ENCODE data around the gene MIAT. TPM values are rescaled to one million over a fixed set of nuclear protein-coding genes. Genes with fewer than 3 reads are reported as not detected.

The MIAT gene
- polyA plus RNA-seq, 4 donors, result 0.39 to 1.4 (median 0.73) TPM

DNA sequence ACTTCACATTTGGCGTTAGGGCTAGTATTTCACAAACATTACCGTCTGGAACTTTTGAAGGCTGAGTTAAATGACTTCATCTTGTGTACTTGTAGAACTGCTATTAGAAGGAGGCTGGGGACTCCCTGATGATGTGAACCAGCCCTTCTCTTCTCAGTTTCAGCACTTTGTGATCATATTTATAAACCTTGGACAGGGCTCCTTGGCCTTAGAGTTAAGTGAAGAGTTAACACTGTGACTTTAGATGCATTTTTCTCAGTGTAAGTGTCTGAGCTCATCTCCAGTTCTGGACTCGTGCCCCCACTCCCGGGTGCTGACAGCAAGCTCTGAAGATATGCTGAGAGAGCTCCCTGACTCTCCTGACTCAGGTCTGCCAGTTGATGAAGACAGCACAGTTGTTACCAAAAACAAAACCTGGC is 8.4 kb downstream of the MIAT start:
- DNase-seq (ENCODE audit: low read depth in 4 of 4, low spot score in 3 of 4), result no peak

DNA sequence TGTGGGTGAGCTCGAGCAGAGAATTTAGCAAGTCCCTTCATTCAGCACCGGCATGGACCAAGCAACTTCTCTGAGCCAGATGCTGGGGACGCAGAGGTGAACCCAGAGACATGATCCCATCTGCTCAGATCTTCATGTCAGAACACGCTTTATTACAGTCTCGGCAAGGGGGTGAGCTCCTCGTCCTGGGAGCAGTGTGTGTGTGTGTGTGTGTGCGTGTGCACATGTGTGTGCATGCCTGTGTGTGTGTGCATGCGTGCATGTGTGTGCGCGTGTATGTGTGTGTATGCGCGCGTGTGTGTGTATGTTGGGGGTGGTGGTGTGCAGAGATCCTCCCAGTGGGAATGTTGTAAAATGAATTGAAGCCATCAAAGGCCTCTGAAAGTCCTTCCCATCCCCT is 9.8 kb downstream of the MIAT start:
- no peak for DNase-seq (ENCODE audit: low read depth in 4 of 4, low spot score in 3 of 4)

DNA sequence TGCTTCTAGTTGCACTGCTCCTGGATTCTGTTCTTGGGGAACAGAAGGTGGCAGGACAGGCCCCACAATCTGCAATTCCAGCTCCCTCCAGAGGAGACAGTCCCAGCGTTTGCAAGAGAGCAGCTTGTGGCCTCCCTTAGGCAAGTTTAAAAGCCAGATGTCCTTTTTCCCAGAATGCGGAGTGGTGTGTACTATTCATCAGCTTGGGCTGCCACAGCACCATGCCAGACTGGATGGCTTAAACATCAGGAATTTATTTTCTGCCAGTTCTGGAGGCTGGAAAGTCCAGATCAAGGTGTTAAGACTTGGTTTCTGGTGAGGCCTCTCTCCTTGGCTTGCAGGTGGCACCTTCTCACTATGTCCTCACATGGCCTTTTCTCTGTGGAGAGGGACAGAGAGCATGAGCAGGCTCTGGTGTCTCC is 11.7 kb downstream of the MIAT start:
- DNase-seq (ENCODE audit: low read depth in 4 of 4, low spot score in 3 of 4), result no peak

DNA sequence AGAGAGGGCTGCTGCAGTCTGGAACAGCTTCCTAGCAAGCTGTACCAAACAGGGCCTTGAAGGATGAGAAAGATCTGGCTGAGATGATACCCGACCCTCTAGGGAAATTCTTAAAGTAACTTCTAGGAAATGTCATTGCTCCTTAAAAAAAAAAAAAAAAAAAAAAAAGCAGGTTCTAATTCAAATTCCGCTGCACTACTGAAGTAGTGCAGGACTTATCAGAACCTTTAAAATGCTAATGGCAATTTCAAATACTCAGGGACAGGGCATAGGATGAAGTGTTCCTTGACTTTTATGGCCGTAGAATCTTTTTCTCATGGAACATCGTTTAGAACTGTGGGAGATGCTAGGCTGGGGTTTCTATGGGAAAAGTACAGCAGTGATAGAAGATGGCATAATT is 13.1 kb downstream of the MIAT start:
- DNase-seq (ENCODE audit: low read depth in 4 of 4, low spot score in 3 of 4), result no peak

DNA sequence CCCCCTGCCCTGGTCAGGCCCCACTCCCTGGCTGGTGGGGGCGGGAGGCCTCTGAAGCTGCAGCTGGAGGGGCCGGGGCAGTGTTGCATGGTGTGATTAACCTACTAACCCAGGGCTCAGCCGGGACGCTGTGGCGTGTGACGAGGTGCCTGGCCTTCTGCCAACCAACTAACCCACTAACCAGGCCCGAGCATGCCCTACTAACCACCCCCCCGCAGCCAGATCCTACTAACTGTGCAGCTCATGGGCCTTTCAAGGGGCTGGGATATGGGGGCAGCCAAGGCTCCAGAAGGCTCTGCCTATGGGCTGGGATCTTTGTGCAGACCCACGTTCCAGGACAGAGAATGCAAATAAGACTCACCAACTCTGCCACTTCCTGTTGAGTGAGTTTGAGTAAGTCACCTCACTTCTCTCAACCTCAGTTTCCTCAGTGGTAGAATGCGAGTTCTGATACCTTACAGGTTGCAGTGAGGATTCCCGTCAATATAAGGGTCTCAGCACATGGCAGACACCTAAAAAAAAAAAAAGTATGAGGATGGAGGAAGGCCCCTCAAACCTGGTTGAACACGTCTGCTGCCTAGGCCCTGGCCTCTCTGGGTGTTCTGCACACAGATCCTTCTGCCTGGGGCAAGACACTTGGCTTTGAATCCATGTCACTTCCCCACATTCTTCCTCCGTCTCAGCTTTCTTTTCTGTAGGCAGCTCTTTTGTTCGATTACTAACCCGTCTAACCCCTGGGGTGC is 14.1 kb downstream of the MIAT start:
- DNase-seq (ENCODE audit: low read depth in 4 of 4, low spot score in 3 of 4), result no peak

DNA sequence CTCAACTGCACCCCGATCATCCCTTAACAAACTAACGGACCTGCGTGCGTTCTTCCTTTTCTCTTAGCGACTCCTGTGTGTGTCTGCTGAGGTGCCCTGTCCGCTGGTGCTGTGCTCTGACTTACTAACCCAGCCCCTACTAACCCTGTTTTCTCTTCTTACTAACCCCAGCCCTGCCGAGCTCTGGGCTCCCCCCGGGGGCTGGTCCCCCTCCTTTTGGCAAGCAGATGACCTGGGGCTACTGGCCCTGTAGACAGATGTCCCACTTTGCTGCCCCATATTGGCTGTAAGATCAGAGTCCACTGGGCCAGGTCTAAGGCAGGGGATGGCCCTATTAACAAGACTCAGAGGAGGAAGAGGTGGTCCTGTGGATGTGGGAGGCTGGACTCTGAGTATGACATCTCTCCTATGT is 14.7 kb downstream of the MIAT start:
- DNase-seq (ENCODE audit: low read depth in 4 of 4, low spot score in 3 of 4), result no peak

DNA sequence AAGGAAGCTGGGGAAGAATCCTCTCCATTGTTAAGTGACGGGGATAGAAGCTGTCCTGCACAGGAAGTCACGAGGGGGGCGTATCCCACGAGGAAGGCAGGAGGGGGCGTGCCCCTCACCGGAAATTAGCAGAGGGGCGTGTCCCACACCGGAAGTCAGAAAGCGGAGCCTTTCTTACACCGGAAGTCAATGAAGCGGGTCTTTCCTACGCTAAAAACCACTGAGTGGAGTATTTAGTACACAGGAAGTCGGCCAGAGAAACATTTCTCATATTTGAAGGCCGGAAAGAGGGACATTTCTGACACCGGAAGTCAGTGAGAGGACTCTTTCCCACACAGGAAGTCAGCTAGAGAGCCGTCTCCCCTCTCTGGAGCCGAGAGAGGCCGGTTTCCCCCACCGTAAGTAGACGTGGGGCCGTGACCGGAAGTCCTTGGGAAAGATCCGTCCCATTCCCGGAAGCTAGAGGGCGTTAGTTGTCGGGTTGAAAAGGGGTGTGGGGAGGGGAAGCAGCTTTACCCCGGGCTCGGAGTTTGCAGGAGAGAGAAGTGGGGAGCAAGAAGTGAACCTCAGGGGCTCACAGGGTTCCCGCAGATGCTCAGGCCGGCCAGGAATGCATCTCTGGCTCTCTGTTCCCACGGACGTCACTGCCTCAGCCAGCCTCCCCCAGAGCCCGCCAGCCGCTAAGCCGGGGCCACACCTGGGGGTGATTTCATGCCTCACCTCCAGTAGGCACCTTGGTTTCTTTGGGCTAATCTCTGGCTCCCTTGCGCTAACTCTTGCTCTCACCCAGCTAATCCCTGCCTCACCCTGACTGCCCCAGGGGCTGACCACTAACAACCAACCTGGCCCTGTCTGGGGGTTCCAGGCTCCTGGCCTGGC is 15.4 kb downstream of the MIAT start:
- DNase-seq (ENCODE audit: low read depth in 4 of 4, low spot score in 3 of 4), result peak; percentile 87 to 93 (median 91)

DNA sequence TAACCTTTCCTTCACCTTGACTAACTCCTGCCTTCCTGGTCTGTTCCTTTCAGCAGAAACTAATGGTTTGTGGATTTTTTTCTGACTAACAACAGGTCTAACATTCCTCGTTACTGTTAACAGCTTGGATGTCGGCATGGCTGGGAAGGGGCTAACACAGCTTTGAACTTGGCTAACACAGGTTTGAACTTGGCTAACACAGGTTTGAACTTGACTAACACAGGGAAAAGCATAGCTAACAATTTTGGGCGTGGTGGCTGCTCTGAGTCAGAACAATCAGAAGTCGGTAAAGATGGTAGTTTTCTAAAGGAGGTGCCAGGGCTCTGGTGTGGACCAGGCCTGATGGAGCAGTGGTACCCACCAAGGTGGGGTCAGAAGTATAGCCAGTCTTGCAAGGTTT is 16.1 kb downstream of the MIAT start:
- no peak for DNase-seq (ENCODE audit: low read depth in 4 of 4, low spot score in 3 of 4)

DNA sequence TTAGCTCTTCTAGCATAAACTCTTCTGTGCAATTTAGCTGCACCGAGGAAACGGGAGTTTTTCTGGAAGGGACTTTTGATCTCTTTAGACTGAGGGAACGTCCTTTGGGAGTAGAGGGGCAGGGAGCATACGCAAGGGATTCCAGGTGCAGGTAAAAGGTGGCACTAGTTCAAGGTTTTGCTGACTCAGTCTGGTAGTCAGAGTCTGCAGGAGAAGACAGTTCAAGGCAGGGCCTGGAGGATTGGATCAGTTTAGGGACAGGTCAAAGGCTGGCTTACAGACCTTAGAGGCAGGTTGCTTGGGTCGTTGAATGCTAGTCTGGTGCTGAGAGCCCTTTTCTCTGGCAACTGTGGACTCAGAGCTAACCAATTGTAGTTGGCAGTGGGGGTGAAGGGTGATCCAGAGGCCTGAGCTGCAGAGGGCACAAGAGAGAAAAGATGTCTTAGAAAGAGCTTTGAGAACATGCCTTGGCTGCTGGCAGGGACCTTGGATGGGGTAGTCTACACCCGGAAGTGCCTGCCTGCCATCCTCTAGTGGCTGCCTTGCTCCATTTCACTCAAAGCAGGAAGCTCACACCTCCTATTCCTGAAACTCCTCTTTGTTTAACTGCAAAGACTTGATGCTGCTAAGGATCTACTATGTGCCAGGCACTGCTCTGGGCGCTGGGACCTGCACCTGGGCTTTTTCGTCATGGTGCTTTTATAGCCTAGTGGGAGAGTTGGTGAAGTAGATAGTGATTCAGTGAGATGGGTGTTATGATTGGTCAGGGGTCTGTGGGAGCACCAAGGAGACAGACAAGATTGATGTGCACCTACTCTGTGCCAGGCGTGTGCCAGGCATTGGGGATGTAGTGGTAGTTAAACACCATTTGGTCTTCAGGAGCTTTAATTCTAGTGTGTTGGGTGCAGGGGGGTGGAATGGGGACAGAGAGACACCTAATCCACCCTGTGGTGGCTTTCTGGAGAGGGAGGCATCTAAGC is 17.1 kb downstream of the MIAT start:
- DNase-seq (ENCODE audit: low read depth in 4 of 4, low spot score in 3 of 4), result no peak

DNA sequence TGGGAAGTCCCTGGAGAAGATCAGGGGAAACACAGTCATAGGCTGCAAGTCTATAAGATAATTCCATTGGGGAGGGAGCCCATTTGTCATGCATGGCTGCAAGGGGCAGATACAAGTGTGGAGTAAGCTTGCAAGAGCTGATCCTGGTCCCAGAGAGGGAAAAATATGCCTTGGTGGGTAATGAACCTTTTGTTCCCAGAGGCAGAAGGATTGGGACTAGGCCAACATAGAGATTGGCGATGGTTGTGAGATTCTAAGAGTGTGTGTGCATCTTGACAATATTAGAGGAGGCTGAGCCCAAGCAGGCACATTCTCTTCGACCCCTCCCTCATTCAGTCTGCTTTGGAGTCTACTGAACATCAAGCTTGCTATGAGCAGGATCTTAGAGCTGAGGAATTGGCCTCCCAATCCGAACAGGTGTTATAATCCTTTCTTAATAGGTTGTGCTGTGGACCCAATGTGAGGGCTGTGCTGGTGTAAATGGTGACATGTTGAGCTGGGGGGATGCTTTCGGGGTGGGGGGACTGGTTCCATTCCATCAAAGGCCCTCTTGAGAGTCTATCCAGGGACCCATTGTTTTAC is 18.4 kb downstream of the MIAT start:
- no peak for DNase-seq (ENCODE audit: low read depth in 4 of 4, low spot score in 3 of 4)

DNA sequence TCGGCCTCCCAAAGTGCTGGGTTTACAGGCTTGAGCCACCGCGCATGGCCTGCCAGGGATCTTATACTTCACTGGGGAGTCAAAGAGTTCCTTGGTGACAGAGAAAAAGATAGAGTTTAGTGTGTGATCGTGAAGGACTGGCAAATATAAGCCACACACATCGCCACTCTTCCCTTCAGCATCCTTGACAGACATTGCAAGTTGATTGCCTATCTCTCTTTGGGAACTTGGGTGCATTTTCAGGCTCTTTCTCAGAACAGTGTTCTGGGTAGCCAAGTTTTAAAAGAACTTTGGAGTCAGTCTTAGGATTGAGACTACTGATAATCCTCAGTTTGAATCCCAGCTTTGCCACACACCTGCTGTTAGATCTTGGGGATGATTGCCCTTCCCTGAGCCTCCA is 19.8 kb downstream of the MIAT start:
- no peak for DNase-seq (ENCODE audit: low read depth in 4 of 4, low spot score in 3 of 4)

DNA sequence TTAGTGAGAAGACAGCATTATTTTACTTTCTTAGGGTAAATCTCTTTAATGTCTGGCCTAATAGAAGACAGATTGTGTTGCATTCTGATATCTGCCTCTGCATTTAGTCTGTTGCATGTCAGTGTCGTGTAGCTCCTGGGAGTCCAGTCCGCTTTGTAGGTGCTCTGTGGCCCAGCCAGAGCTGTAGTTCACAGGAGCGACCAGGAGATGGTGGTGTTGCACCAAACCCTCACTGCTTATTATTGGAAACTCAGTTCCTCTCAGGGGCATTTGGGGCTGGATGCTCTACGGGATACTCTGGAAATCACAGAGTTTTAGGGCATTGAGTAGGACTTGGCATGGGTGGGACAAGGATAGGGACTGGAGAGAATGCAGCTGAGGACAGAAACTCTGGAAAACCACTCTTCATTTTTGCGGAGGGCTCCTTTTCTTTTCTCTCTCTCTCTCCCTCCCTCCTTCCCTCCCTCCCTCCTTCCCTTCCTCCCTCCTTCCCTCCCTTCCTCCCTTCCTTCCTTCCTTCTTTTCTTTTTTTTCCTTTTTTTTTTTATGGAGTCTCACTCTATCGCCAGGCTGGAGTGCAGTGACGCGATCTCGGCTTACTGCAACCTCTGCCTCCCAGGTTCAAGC is 21.7 kb downstream of the MIAT start:
- DNase-seq (ENCODE audit: low read depth in 4 of 4, low spot score in 3 of 4), result peak in 3 of 4 donors; percentile 56 to 70 (median 59)

DNA sequence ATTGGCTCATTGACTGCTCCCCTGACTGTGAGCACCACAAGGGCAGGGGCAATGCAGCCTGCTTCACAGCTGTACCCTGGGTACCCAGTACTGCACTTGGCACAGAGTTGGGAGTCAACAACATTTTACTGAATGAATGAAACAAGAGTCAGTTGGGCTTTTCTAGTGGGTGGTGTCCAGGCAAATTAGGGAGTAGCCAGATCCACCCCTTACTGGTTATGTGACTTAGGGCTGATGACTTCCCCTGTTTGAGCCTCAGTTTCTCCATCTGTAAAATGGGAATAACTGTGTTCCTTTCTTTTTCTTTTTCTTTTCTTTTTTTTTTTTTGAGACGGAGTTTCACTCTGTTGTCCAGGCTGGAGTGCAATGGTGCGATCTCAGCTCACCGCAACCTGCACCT is 23.1 kb downstream of the MIAT start:
- no peak for DNase-seq (ENCODE audit: low read depth in 4 of 4, low spot score in 3 of 4)

DNA sequence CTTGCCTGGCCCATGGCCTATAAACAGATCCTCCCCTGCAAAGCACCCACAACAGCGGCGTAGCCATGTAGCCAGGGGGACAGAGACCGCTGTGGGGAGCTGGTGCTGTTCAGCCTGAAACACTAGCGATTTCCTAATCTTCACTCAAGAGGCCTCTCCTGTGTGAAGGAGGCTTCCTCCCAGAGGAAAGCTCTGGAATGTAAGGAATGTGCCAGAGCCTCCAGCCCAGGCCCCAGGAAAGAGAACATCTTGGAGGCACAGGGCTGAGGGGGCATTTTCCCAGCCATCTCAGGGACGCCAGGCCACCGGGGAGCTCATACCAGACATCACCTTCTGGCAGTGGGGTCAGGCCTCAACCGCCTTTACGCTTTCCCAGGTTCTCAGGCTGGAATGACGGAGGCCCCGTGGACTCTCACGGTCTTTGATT is 24.0 kb downstream of the MIAT start:
- DNase-seq (ENCODE audit: low read depth in 4 of 4, low spot score in 3 of 4), result no peak

DNA sequence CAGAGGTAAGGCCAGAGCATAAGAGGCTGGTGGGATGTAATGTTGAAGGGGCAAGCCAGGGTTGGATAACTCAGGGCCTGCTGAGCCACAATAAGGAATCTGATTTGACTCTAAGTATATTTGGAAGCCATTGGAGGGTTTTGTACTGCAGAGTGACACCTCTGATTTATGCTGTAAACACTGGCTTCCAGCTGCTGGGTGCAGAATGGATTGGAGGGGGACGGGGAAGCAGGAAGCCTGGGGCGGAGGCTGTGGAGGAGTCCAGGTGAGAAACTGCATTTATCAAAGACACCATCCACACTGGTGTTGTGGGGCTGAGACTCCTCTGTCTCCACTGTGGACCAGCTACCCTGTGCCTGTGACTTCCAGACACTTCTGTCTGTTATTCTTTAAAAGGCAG is 26.8 kb downstream of the MIAT start:
- DNase-seq (ENCODE audit: low read depth in 4 of 4, low spot score in 3 of 4), result no peak

DNA sequence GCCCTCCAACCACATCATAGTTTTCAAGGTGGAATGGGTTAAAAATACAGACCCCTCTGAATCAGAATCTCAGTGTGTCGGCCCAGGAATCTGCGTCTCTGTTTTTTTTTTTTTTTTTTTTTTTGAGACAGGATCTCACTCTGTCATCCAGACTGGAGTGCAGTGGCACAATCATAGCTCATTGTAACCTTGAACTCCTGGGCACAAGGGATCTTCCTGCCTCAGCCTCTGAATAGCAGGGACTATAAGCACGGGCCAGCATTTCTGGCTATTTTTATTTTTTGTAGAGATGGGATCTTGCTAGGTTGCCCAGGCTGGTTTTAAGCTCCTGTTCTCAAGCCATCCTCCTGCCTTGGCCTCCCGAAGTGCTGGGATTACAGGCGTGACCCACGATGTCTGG is 28.2 kb downstream of the MIAT start:
- DNase-seq (ENCODE audit: low read depth in 4 of 4, low spot score in 3 of 4), result no peak

DNA sequence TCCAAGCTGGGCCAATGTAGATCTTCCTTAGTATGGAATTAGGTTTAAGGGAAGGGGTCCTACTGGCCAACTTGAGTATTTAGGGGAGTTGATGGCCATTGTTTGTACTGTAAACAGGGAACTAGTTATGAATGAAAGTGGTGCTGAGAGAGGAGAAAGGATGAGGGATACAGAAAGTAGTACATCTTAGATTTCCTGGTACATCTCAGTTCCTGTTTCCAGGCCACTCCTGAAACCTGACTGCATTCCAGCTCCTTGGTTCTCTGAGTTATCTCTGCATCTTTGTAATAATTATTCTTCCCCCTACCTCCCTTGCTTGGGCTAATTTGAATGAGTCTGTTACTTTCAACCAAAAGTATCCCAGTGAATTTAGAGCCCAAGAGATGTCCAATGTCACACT is 30.1 kb downstream of the MIAT start:
- no peak for DNase-seq (ENCODE audit: low read depth in 4 of 4, low spot score in 3 of 4)

DNA sequence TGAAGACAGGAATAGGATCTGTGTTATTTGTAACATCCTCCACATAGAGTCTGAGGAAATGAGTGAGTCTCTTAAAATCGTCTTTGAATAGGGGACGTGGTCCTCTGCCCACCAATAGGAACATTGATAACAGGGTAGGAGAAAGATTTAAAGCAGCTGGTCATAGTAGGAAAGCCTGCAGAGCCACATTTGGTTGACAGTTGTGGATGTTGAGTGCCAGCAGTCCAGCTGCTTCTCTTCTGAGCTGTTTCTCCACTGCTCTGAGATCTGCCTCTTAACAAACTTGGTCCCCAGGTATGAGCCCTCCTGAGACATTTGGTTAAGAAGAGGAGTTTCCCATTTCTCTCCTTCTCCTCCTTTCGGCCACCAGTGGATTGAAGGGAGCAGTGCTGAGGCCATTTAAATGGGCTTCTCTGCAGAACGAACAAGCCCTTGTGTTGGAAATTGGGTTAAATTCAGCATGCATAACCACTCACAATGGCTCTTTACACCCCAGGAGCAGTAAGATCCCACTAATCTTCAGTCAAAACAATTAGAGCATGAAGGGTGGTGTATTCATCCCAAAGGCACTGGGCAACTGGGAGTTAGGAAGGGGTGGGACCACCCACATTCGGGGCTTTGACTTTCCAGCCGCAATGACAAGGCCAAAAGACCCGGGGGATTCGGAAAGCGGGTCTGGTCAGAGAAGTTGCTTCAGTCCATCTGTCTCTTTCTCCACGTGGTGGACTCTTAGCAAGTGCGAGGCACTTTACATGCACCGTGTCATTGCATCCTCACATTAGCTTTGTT is 32.3 kb downstream of the MIAT start:
- DNase-seq (ENCODE audit: low read depth in 4 of 4, low spot score in 3 of 4), result no peak
